K562 (cell line): ENCODE measurements around the gene PAN3. TPM values are rescaled to one million over a fixed set of nuclear protein-coding genes. Genes with fewer than 3 reads are reported as not detected.
A peak's percentile ranks its signal among the peaks of the same experiment; 100 is the strongest.

Experiments
- CHD7 ChIP-seq: fragments of 200-600 bp; sonication (generic); IDR thresholded peaks from one replicate; pipeline ENCODE4 v1.6.1; 2012; ENCODE audit warnings: mild to moderate bottlenecking, low read depth, low read length, inconsistent platforms
- DACH1 ChIP-seq: fragments of 450-650 bp; IDR thresholded peaks from 2 replicates; pipeline ENCODE4 v1.6.1; 2018; ENCODE audit not compliant: partially characterized antibody
- HMGN3 ChIP-seq: IDR thresholded peaks from 2 replicates; pipeline ENCODE4 v1.6.1; 2011; ENCODE audit warnings: borderline replicate concordance, low read depth, mild to moderate bottlenecking, mixed read lengths, low read length; ENCODE audit not compliant: insufficient read length; ENCODE audit errors: extremely low read depth
- PREB ChIP-seq: sonication (generic); formaldehyde crosslinking; IDR thresholded peaks from 2 replicates; pipeline ENCODE4 v1.8.1; 2023; ENCODE audit warnings: mild to moderate bottlenecking, missing genetic modification reagents
- RBM14 ChIP-seq: fragments of 200-400 bp; formaldehyde crosslinking; IDR thresholded peaks from 2 replicates; pipeline ENCODE4 v1.6.1; 2018; ENCODE audit warnings: low read depth, mild to moderate bottlenecking, low read length, moderate library complexity, borderline replicate concordance; ENCODE audit not compliant: insufficient read depth
- VEZF1 ChIP-seq: fragments of 200-800 bp; sonication (Bioruptor generic); IDR thresholded peaks from 2 replicates; pipeline ENCODE4 v1.6.1; 2017; ENCODE audit warnings: missing genetic modification characterization, missing compliant biosample characterization
- ZBTB9 ChIP-seq: fragments of 450-650 bp; formaldehyde crosslinking; IDR thresholded peaks from 2 replicates; pipeline ENCODE4 v1.4.0; 2020; ENCODE audit warnings: mild to moderate bottlenecking, moderate library complexity
- ZNF436 ChIP-seq: fragments of 250-450, 450-650 bp; sonication (Bioruptor Pico); formaldehyde crosslinking; IDR thresholded peaks from 2 replicates; pipeline ENCODE4 v1.7.0; 2020; ENCODE audit warnings: mild to moderate bottlenecking
- polyA plus RNA-seq, 8 experiments: library from polyadenylated mRNA; depleted of rRNA in 4 of 8; stranded (reverse) in 5 of 8; unstranded in 3 of 8; fragments of >200 nt; fragmentation: Nextera tagmentation in 2 of 8; fragmentation: Illumina TruSeq in 1 of 8; extraction: Ambion mirVana in 2 of 8; extraction: Trizol in 1 of 8; gene quantifications; 2 replicates each; pipeline versions ENCODE4 v1.2.1 to v1.2.3, GENCODE V29; 2011 to 2014; ENCODE audit warnings: inconsistent platforms in 1 of 8, missing spikeins in 1 of 8
- total RNA-seq, 7 experiments: library from RNA; depleted of rRNA in 6 of 7; stranded (reverse); fragments of >200 nt in 6 of 7; fragmentation: Illumina TruSeq in 2 of 7; extraction: Trizol in 2 of 7; gene quantifications; 2 replicates each; pipeline versions ENCODE4 v1.2.1 to v1.2.3, GENCODE V29; 2011 to 2021; ENCODE audit warnings: low replicate concordance in 1 of 7

Gene PAN3
- total and polyA plus RNA-seq, 9 of the 15 experiments (the other 6 are each of a cell fraction or from before 2014, with no cell fraction given): 7.2 to 19.9 (median 11.6) TPM

GRCh38 chr13:28138012-28138755 lies at the start of gene PAN3 (continued):
- TF ChIP-seq PREB (CRISPR knock-in tag) (no peak), CHD7 (no peak), HMGN3 (peak; percentile 24), VEZF1 (CRISPR knock-in tag) (peak; percentile 85), ZNF436 (CRISPR knock-in tag) (no peak), ZBTB9 (CRISPR knock-in tag) (no peak), DACH1 (no peak), RBM14 (no peak)
